T-helper 2 cell treated with Interferon-gamma antibody and Interleukin-4, amounts not matched to agents 100 ng/mL and 5 ng/mL, for 36 hours (primary cell): ENCODE results near the gene GPR84. TPM values are rescaled to one million over a fixed set of nuclear protein-coding genes. Genes with fewer than 3 reads are reported as not detected.
"Not testable (repeated sequence)": the region's sequence is repeated elsewhere in the genome, so short reads cannot be mapped to it uniquely, and the experiment has no call there.

Experiments
- intact Hi-C: fragments of 100-400 bp; cut with micrococcal nuclease; formaldehyde crosslinking; loops from one replicate; pipeline ENCODE4 v1.15.1; 2023
- total RNA-seq: library from RNA; stranded (reverse); gene quantifications from 2 replicates; pipeline ENCODE4 v1.2.3, GENCODE V29; 2022

Gene GPR84
- total RNA-seq, 1 donor from 2014 or later, result 0.39 TPM

DNA sequence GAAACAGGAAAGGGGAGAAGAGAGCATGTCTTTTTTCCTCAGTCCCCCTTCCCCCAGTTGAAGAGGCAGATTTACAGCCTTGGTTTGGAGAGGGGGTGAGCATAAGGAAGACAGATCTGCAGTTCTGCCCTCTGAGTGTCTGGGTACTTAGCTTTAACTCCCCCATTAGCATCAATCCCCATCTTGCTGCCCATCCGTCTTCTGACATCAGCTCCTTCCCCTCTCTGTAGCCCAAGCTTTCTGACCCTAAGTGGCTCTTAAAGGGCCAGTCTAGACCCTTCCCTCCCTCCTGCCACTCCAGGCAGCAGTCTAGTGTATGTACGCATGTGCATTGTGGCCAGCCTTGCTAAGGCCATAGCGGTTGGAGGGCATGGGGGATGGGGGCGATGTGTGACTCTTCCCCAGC lies 7.3 kb downstream of the GPR84 start:
- intact Hi-C loops, result no loop called here

DNA sequence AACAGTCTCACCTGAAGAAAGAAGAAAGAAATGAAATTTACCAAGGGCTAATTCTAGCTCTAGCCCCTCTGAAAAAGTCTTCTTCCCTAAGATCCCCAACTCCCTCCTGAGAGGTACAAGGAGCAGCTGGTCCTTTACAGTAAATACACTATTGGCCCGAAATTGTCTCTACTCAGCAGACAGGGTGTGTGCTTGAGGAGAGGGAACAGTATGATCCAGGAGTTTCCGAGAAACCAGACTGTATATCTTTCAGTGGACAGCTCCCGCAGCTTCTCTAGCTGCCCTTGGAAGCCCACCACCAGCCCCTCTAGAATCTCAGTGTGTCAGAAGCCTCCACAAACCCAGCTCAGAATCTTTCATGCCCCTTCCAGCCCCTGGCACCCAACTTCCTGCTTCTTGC lies 8.1 kb downstream of the GPR84 start:
- intact Hi-C loops, result no loop called here

DNA sequence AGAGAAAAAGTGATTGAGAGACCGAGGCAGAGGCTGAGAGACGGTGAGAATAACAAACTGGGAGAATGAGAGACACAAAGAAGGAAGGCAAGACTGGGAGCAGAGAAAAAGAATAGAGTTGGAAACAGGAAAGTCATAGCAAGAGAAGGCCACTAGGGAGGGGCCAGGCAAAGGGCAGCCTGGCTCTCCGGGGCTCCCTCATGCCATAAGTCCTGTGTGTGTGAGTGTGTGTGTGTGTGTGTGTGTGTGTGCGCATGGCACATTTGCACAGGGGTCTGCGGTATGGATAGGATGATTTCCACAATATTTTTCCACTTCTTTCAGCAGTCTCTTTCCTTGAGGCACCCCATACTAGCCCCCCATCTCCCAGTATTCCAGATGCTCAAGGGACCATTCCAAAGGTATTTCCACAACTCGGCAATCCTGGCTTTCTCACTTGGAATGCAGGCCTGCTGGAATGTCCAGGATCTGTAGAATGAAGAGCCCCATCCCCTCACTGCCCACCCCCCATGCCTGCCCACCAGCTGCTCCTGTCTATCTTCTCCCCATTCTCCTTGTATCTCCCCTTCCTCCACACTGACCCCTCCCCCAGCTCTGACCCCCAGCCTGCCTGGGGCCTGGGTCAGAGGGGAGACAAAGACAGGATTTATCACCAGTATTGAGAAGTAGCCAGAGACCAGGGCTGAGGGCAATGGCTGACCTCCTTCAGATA lies 9.0 kb downstream of the GPR84 start:
- intact Hi-C loops, result no loop called here

DNA sequence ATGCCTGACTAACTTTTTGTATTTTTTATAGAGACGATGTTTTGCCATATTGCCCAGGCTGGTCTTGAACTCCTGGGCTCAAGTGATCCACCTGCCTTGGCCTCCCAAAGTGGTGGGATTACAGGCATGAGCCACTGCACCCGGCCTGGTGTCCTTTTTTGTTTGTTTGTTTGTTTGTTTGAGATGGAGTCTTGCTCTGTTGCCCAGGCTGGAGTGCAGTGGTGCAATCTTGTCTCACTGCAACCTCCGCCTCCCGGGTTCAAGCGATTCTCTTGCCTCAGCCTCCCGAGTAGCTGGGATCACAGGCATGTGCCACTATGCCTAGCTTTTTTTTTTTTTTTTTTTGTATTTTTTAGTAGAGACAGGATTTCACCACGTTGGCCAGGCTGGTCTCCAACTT lies 10.0 kb downstream of the GPR84 start:
- intact Hi-C loops, result not testable (repeated sequence)

DNA sequence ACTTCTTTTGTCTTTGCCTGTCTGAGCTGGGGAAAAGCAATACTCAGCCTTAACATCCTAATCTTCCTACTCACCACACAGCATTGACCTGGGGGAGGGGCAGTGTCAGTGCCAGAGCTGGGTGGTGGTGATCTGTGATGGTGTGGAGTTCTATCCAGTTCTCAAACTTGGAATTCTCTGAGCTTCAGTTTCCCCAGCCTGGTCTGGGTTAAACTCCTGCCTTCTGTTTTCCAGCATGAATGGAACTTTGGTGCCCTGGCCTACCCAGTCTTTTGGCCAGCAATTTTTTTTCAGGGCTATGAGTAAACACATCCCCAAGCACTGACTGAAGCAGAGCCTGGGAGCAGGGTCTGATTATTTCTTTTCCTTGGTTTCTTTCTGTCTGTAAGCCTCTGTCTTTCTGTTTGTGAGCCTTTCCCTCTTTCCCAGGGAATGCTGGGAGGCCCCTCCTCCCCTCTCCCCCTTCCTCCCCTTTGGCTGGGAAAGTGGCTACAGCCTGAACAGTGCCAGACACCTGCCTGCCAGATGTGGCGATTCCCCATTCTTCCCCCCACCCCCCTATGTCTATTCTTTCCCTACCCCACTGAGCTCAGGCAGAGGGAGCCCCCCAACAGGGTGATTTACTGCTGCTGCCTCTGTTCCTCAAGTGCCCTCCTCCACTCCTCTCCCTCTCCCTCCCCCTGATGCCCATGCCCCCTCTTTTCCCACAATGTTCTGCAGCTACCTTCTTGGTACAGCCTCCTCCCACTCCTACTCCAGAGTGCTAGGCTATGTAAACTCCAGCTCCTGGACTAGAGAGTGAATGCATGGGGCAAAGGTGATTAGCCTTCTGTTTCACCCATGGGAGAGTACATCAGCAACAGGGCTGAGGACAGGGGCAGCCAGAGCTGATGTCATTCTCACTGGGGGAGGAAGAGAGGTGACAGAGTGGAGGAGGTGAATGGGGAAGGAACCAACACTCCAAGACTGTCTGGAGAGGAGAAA lies 11.1 kb downstream of the GPR84 start:
- intact Hi-C loops, result no loop called here

DNA sequence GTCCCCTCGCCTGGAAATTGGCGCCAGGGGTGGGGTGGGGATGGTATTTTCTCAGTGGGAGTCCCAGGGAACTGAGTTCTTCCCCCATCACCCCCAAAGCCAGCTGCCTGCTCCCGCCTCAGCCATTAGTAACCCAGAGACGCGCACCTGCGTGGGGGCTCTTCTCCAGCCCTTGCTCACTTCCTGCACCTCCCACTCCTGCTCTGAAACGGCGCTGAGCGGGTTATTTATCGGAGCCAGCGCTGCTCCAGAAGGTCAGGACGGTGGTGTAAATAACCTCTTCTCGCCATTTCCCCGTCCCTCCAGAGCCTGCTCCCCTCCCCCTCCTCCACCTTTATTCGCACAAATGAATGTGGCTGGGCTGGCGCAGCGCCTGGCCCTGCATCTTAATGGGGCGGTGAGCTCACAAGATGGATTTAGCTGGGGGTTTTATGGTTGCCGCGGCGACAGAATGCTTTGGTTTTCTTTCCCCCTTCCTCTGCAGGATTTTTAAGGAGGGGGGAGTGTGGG lies 12.2 kb downstream of the GPR84 start:
- intact Hi-C loops, result no loop called here

DNA sequence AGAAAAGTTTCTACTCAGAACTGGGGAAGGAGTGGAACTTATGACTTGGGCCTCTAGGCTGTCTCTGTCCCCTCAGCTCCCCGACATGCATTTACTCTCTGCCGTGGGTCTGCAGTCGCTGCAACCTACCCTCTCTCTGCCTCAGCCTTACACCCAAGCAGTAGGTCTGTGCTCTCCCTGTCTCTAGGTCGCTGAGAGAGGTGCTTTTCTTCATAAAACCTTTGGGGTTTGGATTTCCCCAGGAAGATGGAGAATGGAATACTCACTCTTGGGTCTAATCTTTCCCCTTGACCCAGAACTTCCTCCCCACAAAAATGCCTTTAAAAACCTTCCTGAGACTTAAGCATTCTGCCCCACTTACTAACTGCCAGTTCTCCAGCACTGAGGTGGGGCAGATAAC lies 12.9 kb downstream of the GPR84 start:
- intact Hi-C loops, result no loop called here

DNA sequence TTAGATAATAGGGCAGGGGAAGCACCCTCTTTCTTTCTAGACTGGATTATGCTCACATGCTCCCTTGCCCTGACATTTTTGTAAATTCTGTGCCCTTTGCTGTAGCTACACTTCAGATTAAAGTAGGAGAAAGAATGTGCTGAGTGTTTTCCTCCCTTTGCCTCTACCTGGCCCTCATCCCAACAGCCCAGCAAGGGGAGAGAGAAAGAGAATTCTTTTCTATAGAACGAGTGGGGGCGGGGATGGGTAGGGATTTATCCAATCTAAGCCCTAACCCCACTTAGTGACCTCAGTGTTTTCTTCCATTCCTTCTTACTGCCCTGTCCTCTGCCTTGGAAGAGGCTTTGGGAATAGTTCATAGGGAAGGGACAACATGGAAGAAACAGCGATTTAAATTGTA lies 13.5 kb downstream of the GPR84 start:
- intact Hi-C loops, result no loop called here

DNA sequence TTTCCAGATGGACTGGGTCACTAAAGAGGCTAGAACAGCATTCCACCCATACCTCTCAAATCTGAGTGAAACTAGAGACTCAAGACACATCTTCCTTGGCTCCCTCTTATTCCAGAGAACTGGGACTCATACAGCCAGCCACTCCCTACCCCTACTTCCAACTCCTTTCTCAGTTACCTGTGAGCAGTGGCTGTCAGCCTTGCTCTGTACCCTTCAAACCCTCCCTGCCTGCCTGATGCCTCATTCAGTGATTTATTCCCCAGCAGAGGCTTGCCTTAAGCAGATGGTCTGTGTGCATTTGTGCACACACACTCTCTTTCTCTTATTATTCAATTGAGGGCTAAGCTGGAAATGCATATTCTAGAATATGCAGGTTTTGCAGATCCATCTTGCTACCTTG lies 14.6 kb downstream of the GPR84 start:
- intact Hi-C loops, result no loop called here

DNA sequence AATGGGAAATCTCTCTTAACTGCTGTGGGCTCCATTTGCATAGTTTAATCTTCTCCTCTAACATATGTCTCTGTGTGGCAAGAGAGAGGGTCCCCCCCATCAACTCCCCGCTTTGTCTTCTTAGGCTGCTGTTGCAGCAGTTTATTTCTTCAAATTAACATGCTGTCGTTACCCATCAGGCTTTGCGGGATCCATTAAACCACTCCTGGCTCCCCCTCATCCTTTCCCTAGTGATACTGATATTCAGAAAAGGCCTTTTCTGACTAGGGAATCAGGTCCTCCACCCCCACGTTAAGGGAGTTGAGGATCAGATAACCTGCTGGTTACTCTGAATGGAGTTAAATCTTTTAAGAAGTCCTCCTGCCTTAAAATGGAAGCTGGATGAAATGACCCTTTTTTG lies 15.2 kb downstream of the GPR84 start:
- intact Hi-C loops, result no loop called here

DNA sequence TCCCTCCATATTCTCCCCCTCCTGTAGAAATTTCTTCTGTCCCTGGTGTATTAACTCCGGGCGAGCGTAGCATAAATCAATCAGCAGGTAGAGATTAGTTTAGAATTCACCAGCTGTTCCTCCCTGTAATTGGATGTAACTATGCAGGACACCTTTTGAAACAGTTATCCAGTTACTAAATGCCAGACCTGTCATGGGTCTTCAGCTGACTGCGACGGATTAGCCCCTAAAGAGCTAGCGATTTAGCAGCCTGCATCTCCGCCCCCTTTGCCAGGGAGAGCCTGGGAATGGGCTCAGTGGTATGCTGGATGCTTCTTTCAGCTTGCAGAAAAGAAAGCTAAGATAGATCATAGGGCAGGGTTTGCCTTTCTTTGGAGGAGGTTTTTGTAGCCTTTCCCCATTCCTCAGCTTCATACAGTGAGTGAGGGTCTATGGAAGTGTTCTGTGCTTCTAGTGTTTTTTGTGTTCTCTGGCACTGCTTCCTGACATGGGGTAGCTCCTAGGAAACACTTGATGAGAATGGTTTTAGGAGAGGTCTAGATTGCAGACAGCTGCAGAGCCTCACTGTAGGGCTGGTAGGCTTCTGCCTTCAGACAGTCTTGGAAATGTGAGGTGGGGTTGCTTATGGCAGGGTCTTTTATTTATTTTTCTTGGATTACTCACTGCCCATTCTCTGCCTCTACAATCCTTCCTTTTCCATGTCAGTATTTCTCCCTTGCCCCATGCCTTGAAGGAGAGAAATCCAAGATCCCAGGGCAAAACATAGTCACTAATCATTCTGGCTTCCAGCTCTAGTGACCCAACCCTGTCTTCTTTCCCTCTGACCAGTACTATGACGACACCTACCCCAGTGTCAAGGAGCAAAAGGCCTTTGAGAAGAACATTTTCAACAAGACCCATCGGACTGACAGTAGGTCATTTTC lies 22.6 kb downstream of the GPR84 start:
- intact Hi-C loops, result no loop called here

DNA sequence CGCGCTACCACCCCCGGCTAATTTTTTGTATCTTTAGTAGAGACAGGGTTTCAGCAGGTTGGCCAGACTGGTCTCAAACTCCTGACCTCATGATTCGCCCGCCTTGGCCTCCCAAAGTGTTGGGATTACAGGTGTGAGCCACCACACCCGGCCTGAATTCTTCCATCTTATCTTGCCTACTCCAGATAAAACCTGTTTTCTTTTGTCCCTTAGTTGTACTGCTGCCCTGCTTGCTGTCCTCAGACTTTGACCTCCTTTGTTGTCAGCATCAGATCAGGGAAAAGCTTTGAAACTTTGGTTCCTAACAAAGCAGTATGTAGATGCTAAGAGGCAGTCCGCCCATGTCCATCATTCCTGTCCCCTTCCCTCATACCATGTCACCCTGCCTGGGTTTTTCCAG lies 23.4 kb downstream of the GPR84 start:
- intact Hi-C loops, result no loop called here

DNA sequence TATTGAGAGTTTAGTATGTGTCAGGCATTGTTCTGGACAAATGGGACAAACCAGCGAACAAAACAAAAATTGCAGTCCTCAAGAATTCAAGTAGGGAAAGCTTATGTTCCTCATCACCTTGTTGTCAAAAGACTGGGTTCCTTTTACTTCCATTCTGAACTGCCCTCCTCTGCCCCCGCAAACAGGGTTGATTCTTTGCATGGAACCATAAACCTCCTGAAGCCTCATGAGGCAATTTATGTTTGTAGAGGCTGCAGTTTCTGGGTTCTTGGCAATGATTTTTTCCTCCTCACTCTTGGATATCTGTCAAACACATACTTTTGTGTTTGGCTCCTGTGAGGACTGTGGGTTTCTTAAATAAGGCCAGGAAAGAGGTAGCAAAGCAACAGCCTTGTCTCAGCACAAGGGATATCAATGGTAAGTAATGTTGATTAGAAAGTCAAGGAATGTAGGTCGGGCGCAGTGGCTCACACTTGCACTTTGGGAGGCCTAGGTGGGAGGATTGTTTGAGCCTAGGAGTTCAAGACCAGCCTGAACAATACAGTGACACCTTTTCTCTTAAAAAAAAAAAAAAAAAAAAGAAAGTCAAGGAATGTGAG lies 25.5 kb downstream of the GPR84 start:
- intact Hi-C loops, result no loop called here

DNA sequence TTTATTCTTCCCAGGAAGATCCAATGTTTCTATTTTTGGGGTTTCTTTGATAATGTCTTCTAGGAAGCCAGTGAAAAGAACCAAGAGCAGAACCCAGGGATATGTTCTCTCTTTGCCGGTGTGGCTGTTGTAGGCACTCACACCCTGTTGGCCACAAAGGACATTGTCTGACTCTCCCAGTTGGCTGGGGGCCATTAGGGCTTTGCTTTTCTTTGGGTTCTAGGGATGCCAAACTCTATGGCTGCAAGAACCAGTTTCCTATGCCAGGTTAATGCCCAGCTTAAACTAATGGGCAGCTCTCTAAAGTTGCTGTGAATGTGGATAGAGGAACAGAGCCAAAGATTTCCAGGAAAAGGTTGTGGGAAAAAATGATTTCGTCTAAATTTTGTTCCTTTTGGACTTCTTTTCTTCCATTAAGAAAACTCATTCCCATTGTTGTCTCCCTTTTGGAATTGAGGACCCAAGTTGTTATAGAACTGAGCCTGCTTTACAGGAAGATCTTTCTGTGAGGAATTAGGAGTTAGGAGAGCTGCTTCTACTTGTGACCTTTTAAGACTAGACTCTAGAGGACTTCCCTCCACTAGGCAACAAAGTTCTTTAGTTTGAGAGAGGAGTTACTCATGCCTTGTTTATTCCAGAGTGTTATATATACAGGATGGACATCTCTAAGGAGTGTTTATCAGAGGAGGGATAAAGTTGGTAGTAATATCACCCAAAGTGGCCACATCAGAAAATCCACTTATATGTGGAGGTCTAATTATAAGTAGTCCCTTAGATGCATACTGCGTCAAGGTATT lies 26.2 kb downstream of the GPR84 start:
- intact Hi-C loops, result loop anchor here (2.0 kb wide), 1 partner anchor 21 kb away; no protein-coding TSS in a partner anchor

DNA sequence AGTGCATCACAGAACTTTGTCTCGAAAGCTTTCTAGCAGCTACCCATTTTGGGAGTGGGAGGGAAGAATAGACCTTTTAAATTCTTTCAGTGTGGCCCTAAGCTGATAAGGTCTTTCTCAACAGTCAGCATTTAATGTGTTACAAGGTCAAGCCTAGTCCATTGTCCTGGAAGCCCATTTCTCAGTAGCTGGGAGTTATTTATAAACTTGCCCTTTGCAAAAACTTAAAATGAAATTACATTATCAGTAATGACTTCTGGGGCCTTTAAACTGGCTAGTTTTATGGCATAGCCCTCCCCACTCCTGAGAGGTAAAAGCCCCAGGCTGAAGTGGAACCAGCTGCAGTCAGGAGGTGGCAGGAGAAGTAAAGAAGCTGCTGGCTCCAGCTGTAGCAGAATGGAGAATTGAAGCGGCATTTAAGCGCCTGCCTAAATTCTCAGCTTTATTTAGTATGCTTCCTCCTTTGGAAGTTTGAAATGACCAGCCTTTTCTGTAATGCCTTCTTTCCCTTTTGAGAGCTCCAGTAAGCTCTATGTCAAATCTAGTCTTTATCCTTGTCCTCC lies 26.9 kb downstream of the GPR84 start:
- intact Hi-C loops, result loop anchor here (2.0 kb wide), 1 partner anchor 21 kb away; no protein-coding TSS in a partner anchor

DNA sequence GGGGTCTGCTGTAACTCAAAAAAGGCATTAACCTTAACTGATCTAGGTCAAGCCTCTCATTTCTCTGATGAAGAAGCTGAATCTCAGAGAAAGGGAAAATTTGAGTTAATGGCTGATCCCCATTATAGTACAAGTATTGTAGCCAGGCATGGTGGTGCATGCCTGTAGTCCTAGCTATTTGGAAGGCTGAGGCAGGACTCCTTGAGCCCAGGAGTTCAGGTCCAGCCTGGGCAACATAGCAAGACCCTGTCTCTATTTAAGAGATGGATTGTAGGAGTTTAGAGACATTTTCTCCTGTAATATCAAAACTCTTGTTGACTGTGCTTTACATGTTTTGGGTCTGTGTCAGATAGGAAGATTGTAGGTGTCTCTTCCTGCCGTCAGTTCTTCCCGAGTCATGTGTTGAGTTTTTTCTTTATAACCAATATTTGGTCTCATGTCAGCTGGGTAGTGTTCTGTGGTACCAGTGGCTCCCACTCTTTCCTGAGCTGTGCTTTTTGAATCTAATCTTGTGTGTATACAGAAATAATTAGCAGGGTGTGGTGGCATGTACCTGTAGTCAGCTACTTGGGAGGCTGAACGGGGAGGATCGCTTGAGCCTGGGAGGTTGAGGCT lies 30.8 kb downstream of the GPR84 start:
- intact Hi-C loops, result no loop called here

DNA sequence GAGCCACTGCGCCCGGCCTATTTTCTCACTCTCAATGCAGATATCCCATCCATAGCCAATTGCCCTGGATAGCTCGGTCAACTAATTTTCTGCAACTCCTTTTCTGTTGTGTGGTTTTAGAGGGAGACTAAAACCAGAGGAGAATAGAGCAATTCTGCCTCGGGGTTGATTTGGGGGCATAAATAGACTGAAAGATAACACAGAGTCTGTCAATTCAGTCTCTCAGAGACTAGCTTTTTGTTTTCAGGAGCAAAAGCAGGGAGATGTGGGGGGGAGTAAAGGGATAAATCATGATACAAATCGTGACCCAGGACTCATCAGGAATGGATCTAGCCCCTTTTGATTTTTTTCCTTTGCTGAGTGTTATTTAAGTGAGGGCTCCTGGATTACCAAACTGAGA lies 32.8 kb downstream of the GPR84 start:
- intact Hi-C loops, result no loop called here

DNA sequence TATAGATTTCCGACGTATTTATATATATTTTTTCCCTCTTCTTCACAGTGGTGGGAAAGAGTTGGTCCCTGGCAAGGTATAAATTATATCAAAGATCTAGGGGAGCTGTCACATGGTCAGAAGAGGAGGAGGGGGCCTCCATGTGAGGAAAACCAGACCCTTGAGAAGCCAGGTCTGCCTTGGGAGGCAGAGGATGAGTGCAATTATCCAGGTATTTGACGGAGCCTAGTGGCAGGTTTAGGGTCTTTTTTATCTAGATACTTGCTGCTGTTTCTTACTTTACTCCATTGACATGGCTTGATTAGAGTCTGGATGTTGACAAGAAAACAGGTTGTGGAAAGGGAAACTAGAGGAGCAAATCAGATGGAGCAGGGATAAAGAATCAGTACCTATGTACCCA lies 33.8 kb downstream of the GPR84 start:
- intact Hi-C loops, result no loop called here

DNA sequence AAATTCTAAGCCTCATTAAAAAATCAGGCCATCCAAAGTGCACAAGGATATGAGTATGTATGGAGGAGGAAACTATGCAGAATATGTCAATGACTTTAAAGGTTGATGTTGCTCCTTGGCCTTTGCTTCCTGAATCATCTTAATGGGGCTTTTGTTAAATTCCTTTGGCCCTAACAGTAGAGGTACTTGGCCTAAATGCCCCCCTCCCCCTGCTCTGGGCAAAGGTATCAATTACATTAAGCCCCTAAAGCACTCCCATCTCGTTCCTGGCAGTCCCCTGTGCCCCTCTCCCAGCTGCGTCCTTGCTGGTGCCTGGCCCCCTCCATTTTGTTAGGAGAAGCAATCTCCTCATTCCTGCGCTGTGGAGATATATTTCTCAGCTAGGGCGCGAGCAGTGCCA lies 34.5 kb downstream of the GPR84 start:
- intact Hi-C loops, result no loop called here
